ENCODE measurements around the gene NDST3. TPM values are rescaled to one million over a fixed set of nuclear protein-coding genes. Genes with fewer than 3 reads are reported as not detected.

The NDST3 gene
- total RNA-seq, 1 experiment from 2014 or later = 0.04 TPM

DNA sequence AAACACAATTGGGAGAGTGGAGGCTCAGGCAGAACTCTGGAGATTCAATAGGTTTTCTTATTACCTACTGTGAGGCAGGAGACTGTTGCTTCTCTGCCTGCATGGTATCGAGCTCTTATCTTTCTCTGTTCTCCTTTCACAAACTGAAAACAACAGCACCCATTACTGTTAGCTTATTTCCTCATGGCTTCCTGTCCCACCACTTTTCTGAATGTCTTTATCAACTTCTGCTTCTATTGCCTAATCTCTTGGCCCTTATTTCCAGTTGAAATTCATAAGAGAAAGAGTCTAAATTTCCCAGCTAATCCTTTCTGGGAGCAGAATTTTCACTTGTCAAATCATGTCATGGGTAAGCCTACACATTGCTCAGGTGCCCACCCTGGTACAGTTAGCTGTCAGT lies 46.8 kb upstream of the NDST3 start:
- ChIA-PET CTCF (no interaction called here), POLR2A (ENCODE audit: unreplicated experiment) (no interaction called here)
- H3F3A ChIP-seq (ENCODE audit: low read length, unreplicated experiment) = no peaks in the 10 kb centered on the region
- H3K4me1 ChIP-seq (ENCODE audit: insufficient read depth, low read length) = no peaks in the 10 kb centered on the region
- no peak overlapping the region for H3K4me3 ChIP-seq (ENCODE audit: low read length)
- ATAC-seq = no peak
- H2AFZ ChIP-seq (ENCODE audit: low read length) = no peak overlapping the region
- H3K9me3 ChIP-seq (ENCODE audit: low read length) = no peaks in the 10 kb centered on the region
- no peak overlapping the region for H3K4me2 ChIP-seq (ENCODE audit: low read length)
- H3K27me3 ChIP-seq (ENCODE audit: low read length) = no peaks in the 10 kb centered on the region
- no peak overlapping the region for H3K9ac ChIP-seq (ENCODE audit: low read length)
- no peak for DNase-seq
- H3K79me2 ChIP-seq (ENCODE audit: low read length) = no peaks in the 10 kb centered on the region
- no peaks in the 10 kb centered on the region for H3K9me2 ChIP-seq (replicated peaks; ENCODE audit: low read length)
- H3K27ac ChIP-seq (ENCODE audit: low read length) = no peak overlapping the region
- intact Hi-C loops (cut with micrococcal nuclease) = no loop called here
- TF ChIP-seq EZH2phosphoT487 (IDR thresholded peaks at IDR 0.05; ENCODE audit: borderline replicate concordance, low read length) (no peak), EZH2 (IDR thresholded peaks at IDR 0.05; ENCODE audit: low read length, unreplicated experiment) (no peak)
- TF ChIP-seq, protein P1, sequence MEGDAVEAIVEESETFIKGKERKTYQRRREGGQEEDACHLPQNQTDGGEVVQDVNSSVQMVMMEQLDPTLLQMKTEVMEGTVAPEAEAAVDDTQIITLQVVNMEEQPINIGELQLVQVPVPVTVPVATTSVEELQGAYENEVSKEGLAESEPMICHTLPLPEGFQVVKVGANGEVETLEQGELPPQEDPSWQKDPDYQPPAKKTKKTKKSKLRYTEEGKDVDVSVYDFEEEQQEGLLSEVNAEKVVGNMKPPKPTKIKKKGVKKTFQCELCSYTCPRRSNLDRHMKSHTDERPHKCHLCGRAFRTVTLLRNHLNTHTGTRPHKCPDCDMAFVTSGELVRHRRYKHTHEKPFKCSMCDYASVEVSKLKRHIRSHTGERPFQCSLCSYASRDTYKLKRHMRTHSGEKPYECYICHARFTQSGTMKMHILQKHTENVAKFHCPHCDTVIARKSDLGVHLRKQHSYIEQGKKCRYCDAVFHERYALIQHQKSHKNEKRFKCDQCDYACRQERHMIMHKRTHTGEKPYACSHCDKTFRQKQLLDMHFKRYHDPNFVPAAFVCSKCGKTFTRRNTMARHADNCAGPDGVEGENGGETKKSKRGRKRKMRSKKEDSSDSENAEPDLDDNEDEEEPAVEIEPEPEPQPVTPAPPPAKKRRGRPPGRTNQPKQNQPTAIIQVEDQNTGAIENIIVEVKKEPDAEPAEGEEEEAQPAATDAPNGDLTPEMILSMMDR (conservative IDR thresholded peaks at IDR 0.05; ENCODE audit: low read depth, low read length) = no peak
- H4K20me1 ChIP-seq (ENCODE audit: low read length) = no peaks in the 10 kb centered on the region
- no TSS peak for BruUV-seq (replicated peaks)
- H3K36me3 ChIP-seq (ENCODE audit: low read depth, low read length) = no peaks in the 10 kb centered on the region

- no peaks in the 10 kb centered on the region for H3K4me1 ChIP-seq (ENCODE audit: insufficient read depth, low read length)
- H3K27ac ChIP-seq (ENCODE audit: low read length) = no peak overlapping the region
- no peak overlapping the region for H3K9ac ChIP-seq (ENCODE audit: low read length)
- BruUV-seq (replicated peaks) = no TSS peak
- H4K20me1 ChIP-seq (ENCODE audit: low read length) = no peaks in the 10 kb centered on the region
- H3K9me2 ChIP-seq (replicated peaks; ENCODE audit: low read length) = no peaks in the 10 kb centered on the region
- no peak overlapping the region for H3K4me3 ChIP-seq (ENCODE audit: low read length)
- TF ChIP-seq EZH2 (IDR thresholded peaks at IDR 0.05; ENCODE audit: low read length, unreplicated experiment) = no peak
- TF ChIP-seq EZH2phosphoT487 (IDR thresholded peaks at IDR 0.05; ENCODE audit: borderline replicate concordance, low read length) = no peak
- TF ChIP-seq, protein P1 (conservative IDR thresholded peaks at IDR 0.05; ENCODE audit: low read depth, low read length) = no peak
- DNase-seq (no peak), ATAC-seq (no peak)
- no peak overlapping the region for H2AFZ ChIP-seq (ENCODE audit: low read length)
- H3K4me2 ChIP-seq (ENCODE audit: low read length) = no peak overlapping the region
- no peaks in the 10 kb centered on the region for H3K9me3 ChIP-seq (ENCODE audit: low read length)
- H3K79me2 ChIP-seq (ENCODE audit: low read length) = no peaks in the 10 kb centered on the region
- H3K27me3 ChIP-seq (ENCODE audit: low read length) = no peaks in the 10 kb centered on the region
- H3K36me3 ChIP-seq (ENCODE audit: low read depth, low read length) = no peaks in the 10 kb centered on the region
- CTCF ChIA-PET = no interaction called here
- H3F3A ChIP-seq (ENCODE audit: low read length, unreplicated experiment) = no peaks in the 10 kb centered on the region
- intact Hi-C loops (cut with micrococcal nuclease) = no loop called here
- POLR2A ChIA-PET (ENCODE audit: unreplicated experiment) = no interaction called here
Measured at GRCh38 chr4:117996891-117997290, 37.4 kb upstream of the NDST3 start.

- no peaks in the 10 kb centered on the region for H3K9me3 ChIP-seq (ENCODE audit: low read length)
- no TSS peak for BruUV-seq (replicated peaks)
- H4K20me1 ChIP-seq (ENCODE audit: low read length) = no peaks in the 10 kb centered on the region
- no peaks in the 10 kb centered on the region for H3F3A ChIP-seq (ENCODE audit: low read length, unreplicated experiment)
- CTCF ChIA-PET = no interaction called here
- H3K27me3 ChIP-seq (ENCODE audit: low read length) = no peaks in the 10 kb centered on the region
- ATAC-seq = no peak
- no peaks in the 10 kb centered on the region for H3K4me1 ChIP-seq (ENCODE audit: insufficient read depth, low read length)
- no peak for TF ChIP-seq EZH2 (IDR thresholded peaks at IDR 0.05; ENCODE audit: low read length, unreplicated experiment)
- no peak for TF ChIP-seq EZH2phosphoT487 (IDR thresholded peaks at IDR 0.05; ENCODE audit: borderline replicate concordance, low read length)
- TF ChIP-seq, protein P1 (conservative IDR thresholded peaks at IDR 0.05; ENCODE audit: low read depth, low read length) = no peak
- intact Hi-C loops (cut with micrococcal nuclease) = no loop called here
- H3K36me3 ChIP-seq (ENCODE audit: low read depth, low read length) = no peaks in the 10 kb centered on the region
- no peak overlapping the region for H3K4me3 ChIP-seq (ENCODE audit: low read length)
- H3K27ac ChIP-seq (ENCODE audit: low read length) = no peak overlapping the region
- no peak overlapping the region for H3K4me2 ChIP-seq (ENCODE audit: low read length)
- no peaks in the 10 kb centered on the region for H3K9me2 ChIP-seq (replicated peaks; ENCODE audit: low read length)
- POLR2A ChIA-PET (ENCODE audit: unreplicated experiment) = no interaction called here
- H3K79me2 ChIP-seq (ENCODE audit: low read length) = no peaks in the 10 kb centered on the region
- DNase-seq = no peak
- no peak overlapping the region for H2AFZ ChIP-seq (ENCODE audit: low read length)
- no peak overlapping the region for H3K9ac ChIP-seq (ENCODE audit: low read length)
Measured at GRCh38 chr4:118004088-118004487, 30.2 kb upstream of the NDST3 start.
